H7 (cell line): ENCODE results near the gene MUSTN1. TPM values are rescaled to one million over a fixed set of nuclear protein-coding genes. Genes with fewer than 3 reads are reported as not detected.

Experiments
- DNase-seq: peaks from one replicate; pipeline ENCODE4 v3.0.0; 2012
- H3K27me3 ChIP-seq: 2 replicates; pipeline ENCODE4 v1.6.0; 2011; ENCODE audit warnings: mild to moderate bottlenecking, low read length; ENCODE audit not compliant: control insufficient read depth, insufficient read depth
- H3K36me3 ChIP-seq: replicated peaks from 2 replicates; pipeline ENCODE4 v1.5.1; 2011; ENCODE audit warnings: low read length; ENCODE audit not compliant: control insufficient read depth, insufficient read depth
- H3K4me3 ChIP-seq: 2 replicates; pipeline ENCODE4 v1.5.1; 2011; ENCODE audit warnings: low read depth, mild to moderate bottlenecking, control low read depth, low read length, moderate library complexity; ENCODE audit not compliant: insufficient read depth
- total RNA-seq: library from RNA; depleted of rRNA; stranded (reverse); fragments of >200 nt; shearing (Covaris generic); gene quantifications from 2 replicates; pipeline ENCODE4 v1.2.3, GENCODE V29; 2014

Gene MUSTN1
- total RNA-seq, 1 experiment from 2014 or later: 0.97 TPM

DNA sequence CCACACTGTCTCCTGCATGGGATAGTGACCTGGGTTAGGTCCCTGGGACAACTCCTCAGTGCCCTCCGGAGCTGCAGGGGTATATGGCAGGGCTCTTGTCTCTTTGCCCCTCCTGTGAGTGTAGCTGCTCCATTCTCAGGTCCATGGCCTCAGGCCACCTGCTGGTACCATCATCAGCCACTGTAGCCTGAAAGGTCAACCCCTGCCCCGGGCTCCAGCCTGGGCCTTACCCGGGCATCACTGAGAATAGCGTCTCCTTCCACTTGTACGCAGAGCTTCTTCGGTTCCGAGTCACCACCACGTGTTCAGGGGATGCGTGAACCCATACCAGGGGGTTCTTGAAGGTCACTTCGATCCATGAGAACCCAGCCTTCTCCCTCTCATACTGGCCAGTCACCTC lies 18.2 kb downstream of the MUSTN1 start:
- Histone ChIP-seq H3K4me3 (no peak overlapping the region), H3K36me3 (no peaks in the 10 kb centered on the region), H3K27me3 (no peaks in the 10 kb centered on the region)
- DNase-seq: no peak

DNA sequence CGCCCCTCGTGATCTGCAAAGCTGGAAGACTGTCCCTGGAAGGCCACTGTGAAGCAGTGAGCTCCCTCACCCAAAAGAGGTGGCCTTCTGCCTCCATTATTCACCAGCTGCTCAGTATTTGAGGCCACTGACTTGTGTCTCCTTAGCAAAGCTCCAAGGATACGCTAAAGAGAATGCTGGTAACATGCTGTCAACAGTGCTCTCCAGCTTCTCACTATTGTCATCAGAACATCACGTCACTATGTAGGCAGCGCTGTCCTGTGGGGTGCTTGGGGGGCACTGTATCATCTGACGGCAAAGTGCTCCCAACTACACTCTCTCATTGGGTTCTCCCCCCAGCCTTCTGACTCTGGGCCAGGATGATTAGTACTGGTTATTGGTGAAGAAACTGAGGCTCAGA lies 18.6 kb downstream of the MUSTN1 start:
- no peaks in the 10 kb centered on the region for H3K36me3 ChIP-seq
- no peak for DNase-seq
- H3K27me3 ChIP-seq: no peaks in the 10 kb centered on the region
- H3K4me3 ChIP-seq: no peak overlapping the region

DNA sequence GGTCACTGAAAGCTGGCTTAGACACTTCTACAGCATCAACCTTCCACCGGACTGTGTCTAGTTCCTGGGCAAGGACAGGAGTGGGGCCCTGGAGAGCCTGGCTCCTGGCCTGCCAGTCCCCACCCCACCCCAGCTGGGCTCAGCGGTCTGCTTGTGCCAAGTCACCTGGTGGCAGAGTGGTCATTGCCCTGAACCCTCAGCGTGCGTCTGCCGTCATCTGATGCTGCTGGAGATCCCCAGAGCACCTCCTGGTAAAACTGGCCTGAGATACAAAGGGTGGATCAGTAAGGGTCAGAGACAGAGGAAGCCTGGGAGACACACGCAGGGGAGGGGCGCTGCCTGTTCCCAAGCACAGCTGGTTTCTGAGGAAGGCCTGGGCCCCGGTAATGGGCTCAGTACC lies 21.0 kb downstream of the MUSTN1 start:
- no peak for DNase-seq
- Histone ChIP-seq H3K4me3 (no peak overlapping the region), H3K27me3 (no peaks in the 10 kb centered on the region), H3K36me3 (no peaks in the 10 kb centered on the region)

DNA sequence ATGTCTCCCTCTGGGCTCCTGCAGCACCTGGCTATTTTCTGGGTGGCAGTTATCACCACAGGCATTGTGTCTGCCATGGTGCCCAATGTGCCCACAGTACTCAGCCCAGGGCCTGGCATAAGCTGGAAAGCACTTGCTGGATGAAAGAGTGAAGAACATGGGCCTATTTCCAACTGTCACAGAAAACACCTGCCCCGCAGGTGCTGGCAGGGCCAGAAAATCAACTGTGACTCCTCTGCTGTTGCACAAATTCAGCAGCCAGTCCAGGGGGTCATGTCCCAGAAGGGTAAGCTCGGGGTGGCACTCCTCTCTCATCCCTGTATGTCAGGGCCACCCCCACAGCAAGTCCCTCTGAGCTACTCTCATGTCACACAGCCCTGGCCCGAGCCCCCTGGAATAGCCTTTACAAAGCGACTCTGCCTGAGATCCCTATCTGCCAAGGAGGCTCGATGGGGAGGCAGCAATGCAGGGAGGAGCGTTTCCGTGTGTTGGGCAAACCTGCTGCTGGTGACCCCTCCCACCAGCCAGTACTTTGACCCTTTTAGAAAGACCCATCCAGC lies 23.3 kb downstream of the MUSTN1 start:
- Histone ChIP-seq H3K36me3 (no peaks in the 10 kb centered on the region), H3K27me3 (no peaks in the 10 kb centered on the region), H3K4me3 (no peak overlapping the region)
- no peak for DNase-seq

DNA sequence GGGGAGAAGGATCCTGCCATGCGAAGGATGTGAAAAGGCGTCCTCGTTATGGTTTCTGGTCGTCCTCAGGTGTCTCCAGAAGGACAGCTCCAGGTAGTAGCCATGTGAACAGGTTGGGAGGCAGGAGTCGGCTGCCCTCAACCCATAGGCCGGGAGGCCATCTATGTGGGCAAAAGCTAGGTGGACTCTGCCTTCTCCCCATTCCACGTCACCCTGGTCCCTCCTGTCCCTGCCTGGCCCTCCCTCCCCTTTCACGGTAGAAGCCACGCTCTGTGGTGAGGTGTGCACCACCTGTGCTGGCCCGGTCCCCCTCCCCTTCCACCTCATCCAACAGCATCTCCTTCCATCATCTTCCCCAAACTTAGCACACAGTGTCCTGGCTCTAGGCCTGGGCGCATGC lies 23.9 kb downstream of the MUSTN1 start:
- H3K36me3 ChIP-seq: no peaks in the 10 kb centered on the region
- no peak for DNase-seq
- H3K27me3 ChIP-seq: no peaks in the 10 kb centered on the region

DNA sequence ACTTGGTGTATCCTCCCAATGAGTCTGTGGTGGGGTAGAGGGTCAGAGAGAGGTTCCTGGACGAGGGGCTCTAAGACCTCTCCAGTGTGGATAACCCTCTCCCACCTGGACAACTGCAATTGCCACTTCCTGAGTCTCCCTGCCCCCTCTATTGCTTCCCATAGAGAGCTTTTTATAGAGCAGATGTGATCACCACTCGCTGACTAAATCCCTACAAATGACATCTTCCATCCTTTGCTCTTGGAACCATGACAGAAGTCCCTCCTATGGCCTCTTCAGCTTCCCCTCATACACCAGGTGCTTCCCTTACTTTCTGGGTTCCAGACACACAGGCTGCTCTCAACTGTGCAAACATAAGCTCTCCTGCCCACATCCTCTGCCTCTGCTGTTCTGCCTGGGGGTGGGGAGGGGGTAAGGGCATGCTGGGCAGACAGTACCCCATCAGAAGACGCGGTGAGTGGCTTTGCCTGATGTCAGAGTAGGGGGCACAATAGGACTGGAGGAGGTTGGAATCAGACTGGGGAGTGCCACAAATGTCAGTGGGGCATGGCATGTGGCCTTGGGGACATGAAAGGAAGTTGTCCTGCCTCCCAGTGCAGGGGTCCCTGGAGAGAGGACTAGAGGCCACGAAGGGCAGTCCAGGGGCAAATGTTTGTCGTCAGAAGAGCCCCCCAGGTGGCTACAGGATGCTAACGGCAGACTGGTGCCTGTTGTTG lies 25.0 kb downstream of the MUSTN1 start:
- H3K4me3 ChIP-seq: no peak overlapping the region
- DNase-seq: no peak
- no peaks in the 10 kb centered on the region for H3K27me3 ChIP-seq
- H3K36me3 ChIP-seq: no peaks in the 10 kb centered on the region

More for the DNA sequence above, 23.9 kb downstream of the MUSTN1 start:
- H3K4me3 ChIP-seq: no peak overlapping the region

DNA sequence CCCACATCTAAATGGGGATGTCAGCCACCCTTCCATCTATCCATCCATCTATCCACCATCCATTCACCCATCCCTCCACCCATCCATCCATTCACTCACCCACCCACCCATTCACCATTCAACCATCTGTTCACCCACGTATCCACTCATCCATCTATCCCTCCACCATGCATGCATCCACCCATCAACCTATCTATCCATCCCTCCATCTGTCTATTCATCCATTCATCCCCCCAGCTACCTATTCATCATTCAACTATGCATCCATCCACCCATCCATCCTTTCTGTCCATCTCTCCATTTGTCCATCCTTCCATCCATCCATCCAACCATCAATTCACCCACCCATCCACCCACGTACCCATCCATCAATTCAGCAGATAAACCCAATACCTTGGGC lies 25.7 kb downstream of the MUSTN1 start:
- Histone ChIP-seq H3K27me3 (no peaks in the 10 kb centered on the region), H3K36me3 (no peaks in the 10 kb centered on the region), H3K4me3 (no peak overlapping the region)
- no peak for DNase-seq

DNA sequence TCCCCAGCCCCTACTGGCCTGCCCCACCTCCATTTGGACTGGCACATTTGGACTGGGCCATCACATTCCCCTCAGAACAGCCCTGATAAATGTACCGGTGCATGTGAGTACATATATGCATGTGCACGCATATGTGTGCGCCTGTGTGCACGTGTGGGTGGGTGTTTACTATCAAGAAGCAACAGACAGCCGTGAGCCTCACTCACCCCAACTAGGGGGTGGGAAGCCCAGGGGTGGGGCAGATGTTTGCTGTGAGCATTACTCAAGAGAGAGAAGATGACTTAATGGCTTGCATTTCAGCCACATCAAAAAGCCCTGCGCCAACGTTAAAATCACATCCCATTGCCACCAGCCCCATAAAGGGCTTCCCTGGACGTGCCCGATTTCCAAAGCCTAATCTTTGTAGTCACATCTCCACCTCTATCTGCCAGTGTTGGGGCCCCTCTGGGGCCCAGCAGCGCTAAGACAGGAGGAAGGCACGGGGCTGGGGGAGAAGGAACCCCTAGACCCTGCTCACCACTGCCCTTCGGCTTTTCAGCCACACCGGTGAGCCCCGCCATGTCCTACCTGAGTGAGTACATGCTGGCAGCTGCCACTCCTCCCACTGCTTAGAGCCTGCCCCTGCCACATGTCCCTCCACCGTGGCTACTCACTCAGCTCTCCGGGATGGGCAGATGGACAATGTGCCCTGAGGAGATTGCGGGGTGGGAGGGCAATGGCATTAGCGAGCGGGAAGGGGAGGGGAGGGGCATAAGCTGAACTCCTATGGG lies 29.4 kb downstream of the MUSTN1 start:
- Histone ChIP-seq H3K27me3 (no peaks in the 10 kb centered on the region), H3K4me3 (no peak overlapping the region)
- no peak for DNase-seq

DNA sequence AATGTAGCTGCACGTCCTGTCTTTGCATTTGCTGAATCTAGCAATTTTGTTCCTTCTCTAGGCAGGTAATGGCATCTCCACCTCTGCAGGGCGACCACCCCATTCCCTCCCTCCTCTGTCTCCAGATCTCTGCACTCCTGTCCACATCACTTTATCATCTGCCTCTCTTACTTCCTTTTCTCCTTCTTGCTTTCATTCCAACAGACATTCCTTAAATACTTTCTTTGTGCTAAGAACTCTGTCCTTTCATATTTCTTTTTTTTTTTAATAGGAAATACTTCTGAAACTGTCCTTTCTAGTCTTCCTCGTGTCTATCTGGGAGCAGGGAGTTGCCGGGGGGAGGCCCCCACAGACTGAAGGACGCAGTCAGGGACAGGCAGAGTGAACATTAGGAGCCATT lies 33.0 kb downstream of the MUSTN1 start:
- Histone ChIP-seq H3K27me3 (no peaks in the 10 kb centered on the region), H3K4me3 (no peak overlapping the region), H3K36me3 (no peaks in the 10 kb centered on the region)
- no peak for DNase-seq

More for the DNA sequence above, 29.4 kb downstream of the MUSTN1 start:
- no peaks in the 10 kb centered on the region for H3K36me3 ChIP-seq

DNA sequence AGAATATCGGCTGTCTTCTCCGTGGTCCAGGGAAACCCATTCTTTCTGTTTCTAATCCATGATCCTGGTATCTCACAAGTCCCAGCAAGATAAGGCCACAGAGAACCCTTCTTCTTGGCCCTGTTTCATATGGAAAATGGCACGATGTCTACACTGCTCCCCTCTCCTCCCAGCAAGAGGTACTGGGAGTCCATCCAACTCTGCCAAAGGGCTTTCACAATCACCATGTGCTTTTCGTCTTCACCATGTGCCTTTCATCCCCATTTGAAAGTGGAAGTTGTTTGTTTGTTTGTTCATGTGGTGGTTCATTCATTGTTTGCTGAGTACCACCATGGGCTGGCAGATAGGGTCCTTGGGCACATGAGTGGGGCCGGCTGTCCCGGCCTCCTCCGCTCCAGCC lies 34.7 kb downstream of the MUSTN1 start:
- Histone ChIP-seq H3K27me3 (no peaks in the 10 kb centered on the region), H3K36me3 (no peaks in the 10 kb centered on the region), H3K4me3 (no peak overlapping the region)
- DNase-seq: no peak

DNA sequence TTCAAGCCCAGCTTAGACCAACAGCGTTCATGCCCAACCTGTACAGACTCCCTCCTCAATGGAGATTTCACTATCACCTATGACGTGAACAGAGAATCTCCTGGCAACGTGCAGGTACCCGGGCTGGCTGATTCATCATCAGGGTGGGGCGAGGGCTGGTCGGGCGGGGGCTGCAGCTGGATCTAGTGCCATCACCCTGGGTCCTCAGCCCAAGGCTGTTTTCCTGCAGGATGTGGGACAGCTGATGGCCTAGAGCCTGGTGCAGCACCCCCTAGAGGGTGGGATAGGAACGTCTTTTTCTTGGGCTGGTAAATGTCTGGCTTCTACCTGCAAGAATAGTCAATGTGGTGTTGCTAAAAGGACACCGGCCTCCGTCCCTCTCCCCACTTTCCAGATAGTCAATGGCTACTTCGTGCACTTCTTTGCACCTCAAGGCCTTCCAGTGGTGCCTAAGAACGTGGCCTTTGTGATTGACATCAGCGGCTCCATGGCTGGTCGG lies 35.8 kb downstream of the MUSTN1 start:
- peak; percentile 97 for DNase-seq
- Histone ChIP-seq H3K36me3 (no peaks in the 10 kb centered on the region), H3K27me3 (no peaks in the 10 kb centered on the region), H3K4me3 (no peak overlapping the region)

DNA sequence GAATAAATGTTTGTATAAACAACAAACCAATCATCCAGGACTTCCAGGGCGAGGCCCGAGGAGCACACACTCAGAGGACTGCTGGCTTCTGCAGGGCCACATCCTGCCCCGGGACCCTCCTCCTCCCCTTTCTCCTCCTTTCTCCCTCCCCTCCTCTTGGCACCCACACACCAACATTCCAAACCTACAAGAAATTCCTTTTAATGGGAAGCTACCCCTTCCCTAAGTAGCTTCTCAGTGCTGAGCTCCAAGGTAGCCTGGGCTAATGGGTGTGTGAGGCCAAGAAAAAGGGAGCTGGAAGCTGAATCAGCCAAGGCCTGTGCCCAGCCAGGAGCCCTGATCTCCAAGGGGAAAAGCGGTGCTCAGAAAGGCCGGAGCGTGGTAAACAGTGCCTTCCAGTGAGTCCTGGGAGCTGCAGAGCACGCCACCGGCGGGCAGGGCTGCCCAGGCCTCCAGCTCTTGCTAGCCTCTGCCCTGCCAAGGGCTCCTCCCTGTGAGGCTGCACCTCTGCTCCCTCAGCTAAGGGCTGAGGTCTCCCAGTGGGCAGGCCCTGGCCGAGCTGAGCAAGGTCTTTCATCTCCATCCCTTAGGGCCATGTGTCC lies 36.3 kb downstream of the MUSTN1 start:
- no peak for DNase-seq
- Histone ChIP-seq H3K36me3 (no peaks in the 10 kb centered on the region), H3K4me3 (no peak overlapping the region), H3K27me3 (no peaks in the 10 kb centered on the region)

DNA sequence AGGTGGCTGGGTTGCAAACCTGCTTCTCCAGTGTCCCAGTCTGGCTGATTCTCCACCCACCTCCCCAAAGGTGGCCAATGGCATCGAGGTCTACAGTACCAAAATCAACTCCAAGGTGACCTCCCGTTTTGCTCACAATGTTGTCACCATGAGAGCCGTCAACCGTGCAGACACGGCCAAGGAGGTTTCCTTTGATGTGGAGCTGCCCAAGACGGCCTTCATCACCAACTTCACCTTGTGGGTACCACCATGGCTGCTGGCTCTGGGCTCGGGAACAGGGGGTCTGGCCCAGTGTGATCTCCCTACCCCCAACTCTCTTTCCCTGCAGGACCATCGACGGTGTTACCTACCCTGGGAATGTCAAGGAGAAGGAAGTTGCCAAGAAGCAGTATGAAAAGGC lies 38.4 kb downstream of the MUSTN1 start:
- Histone ChIP-seq H3K36me3 (no peaks in the 10 kb centered on the region), H3K27me3 (no peaks in the 10 kb centered on the region), H3K4me3 (no peak overlapping the region)
- DNase-seq: no peak

DNA sequence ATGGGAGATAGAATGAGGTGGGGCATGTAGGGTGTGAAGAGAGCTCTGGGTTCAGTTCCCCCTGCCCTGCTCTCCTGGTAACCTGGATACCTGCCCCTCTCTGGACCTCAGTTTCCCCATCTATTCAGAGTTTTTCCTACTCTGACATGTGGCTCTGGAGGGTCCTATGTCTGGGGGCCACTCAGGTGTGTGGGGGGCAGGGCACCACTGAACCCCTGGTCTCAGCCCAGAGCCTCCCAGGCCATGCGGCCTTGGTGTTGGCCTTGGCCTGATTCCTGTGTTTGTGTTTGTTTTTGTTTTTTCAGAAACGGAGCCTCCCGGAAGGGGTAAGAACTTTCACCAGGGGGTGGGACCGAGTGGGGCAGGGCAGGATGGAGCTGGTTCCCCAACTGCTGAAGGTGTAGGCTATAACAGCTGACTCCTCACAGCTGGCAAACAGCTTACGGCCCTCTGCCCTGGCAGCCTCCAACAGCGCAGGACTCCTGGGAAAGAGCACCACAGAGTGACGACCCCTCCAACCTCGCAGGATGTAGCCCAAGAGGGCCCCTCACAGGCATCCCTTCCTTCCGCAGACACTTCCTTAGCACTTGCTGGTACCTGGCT lies 39.4 kb downstream of the MUSTN1 start:
- no peak for DNase-seq
- no peaks in the 10 kb centered on the region for H3K36me3 ChIP-seq
- H3K27me3 ChIP-seq: no peaks in the 10 kb centered on the region
- no peak overlapping the region for H3K4me3 ChIP-seq
